ENCODE measurements around the gene ARHGEF2. TPM values are rescaled to one million over a fixed set of nuclear protein-coding genes. Genes with fewer than 3 reads are reported as not detected.
A peak's percentile ranks its signal among the peaks of the same experiment; 100 is the strongest.

The ARHGEF2 gene
- total and polyA plus RNA-seq, 2 of the 13 experiments (the other 11 are each of a cell fraction or from before 2014, with no cell fraction given): 16.1 to 32.1 TPM

GRCh38 chr1:155978325-155978972, at the start of gene ARHGEF2 (continued):
- 0 out of 2 replicates have a peak, but pooled peaks have one; percentile 12 for TF ChIP-seq BCL3 (CRISPR knock-in tag; IDR thresholded peaks at IDR 0.05)
- TF ChIP-seq ZNF367 (CRISPR knock-in tag; IDR thresholded peaks at IDR 0.05; ENCODE audit: borderline replicate concordance): no peak
- peak; percentile 50 for TF ChIP-seq ZNF407 (CRISPR knock-in tag; IDR thresholded peaks at IDR 0.05; ENCODE audit: not compliant biosample characterization)
- peak in 1 of 2 experiments; percentile 60; a peak in 2 of 4 replicates for TF ChIP-seq POLR2A (IDR thresholded peaks at IDR 0.05; ENCODE audit: insufficient read depth in 1 of 2, low read depth in 2 of 2, low read length in 2 of 2)
- peak; percentile 41 for TF ChIP-seq CBX1 (IDR thresholded peaks at IDR 0.05; ENCODE audit: low read depth)
- no peak for TF ChIP-seq ZNF773 (CRISPR knock-in tag; IDR thresholded peaks at IDR 0.05; ENCODE audit: borderline replicate concordance)
- TF ChIP-seq GABPB1 (CRISPR knock-in tag; IDR thresholded peaks at IDR 0.05): peak; percentile 75; the same call in 1 of the 2 replicates
- TF ChIP-seq ZNF264 (CRISPR knock-in tag; IDR thresholded peaks at IDR 0.05): 0 out of 2 replicates have a peak, but pooled peaks have one; percentile 31
- TF ChIP-seq ZNF468 (CRISPR knock-in tag; IDR thresholded peaks at IDR 0.05): no peak
- no peak for TF ChIP-seq TEAD3 (CRISPR knock-in tag; optimal IDR thresholded peaks at IDR 0.05; ENCODE audit: borderline replicate concordance)
- TF ChIP-seq MYNN (CRISPR knock-in tag; IDR thresholded peaks at IDR 0.05; ENCODE audit: low read depth): no peak
- TF ChIP-seq ZBTB7B (CRISPR knock-in tag; IDR thresholded peaks at IDR 0.05): peak; percentile 75; the same call in 1 of the 2 replicates
- peak; percentile 43; the same call in 1 of the 2 replicates for TF ChIP-seq PHF8 (CRISPR knock-in tag; IDR thresholded peaks at IDR 0.05)
- TF ChIP-seq ARNT2 (CRISPR knock-in tag; IDR thresholded peaks at IDR 0.05; ENCODE audit: low read depth): 0 out of 2 replicates have a peak, but pooled peaks have one; percentile 47
- peak; percentile 74 for TF ChIP-seq PATZ1 (CRISPR knock-in tag; IDR thresholded peaks at IDR 0.05)
- peak; percentile 96 for TF ChIP-seq HNRNPK (IDR thresholded peaks at IDR 0.05; ENCODE audit: low read depth, low read length, poor library complexity, severe bottlenecking)
- TF ChIP-seq NCOR1 (IDR thresholded peaks at IDR 0.05; ENCODE audit: borderline replicate concordance, low read length): no peak
- peak; percentile 49; the same call in 1 of the 2 replicates for TF ChIP-seq TBX2 (CRISPR knock-in tag; IDR thresholded peaks at IDR 0.05; ENCODE audit: borderline replicate concordance)

Data from HepG2 (cell line).